Measurements from ENCODE around the gene EIF4A3.
"Not testable (repeated sequence)": the region's sequence is repeated elsewhere in the genome, so short reads cannot be mapped to it uniquely, and the experiment has no call there.

Gene EIF4A3

DNA sequence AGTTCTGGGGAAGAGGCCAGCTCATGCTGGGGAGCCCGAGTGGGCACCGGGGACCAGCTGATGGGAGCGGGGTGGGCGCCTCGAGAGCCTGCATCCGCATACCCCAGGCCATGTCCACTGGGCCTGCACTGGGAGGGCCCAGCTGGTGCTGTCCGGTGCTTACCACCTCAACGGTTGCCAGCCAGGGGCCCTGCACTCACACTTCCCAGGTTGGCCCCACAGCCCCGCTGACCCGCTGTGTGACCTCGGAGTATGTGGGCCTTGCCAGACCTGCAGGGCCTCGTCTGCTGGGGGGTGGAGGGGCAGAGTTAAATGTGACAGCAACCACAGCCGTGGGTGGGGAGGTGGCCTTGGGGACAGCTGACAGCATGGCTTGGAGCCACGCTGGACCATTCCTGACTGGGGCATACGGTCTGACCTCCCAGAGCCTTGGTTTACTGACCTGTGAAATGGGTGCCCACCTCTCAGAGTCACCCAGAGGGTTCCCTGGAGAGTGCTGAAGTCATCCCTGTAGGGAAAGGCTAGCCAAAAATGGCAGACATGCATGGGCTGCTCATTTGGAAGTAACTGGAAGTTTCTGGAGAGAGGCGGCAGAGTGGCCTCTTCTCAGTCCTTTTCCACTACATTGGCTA lies 51.0 kb downstream of the EIF4A3 start:
- Histone ChIP-seq H3K4me3 (ENCODE audit: insufficient read depth, low read depth, low read length, poor library complexity, severe bottlenecking) (no peak overlapping the region), H3K27me3 (replicated peaks; ENCODE audit: control insufficient read depth, insufficient read depth, low read length, poor library complexity, severe bottlenecking) (no peaks in the 10 kb centered on the region), H3K9me3 (ENCODE audit: control insufficient read depth, low read length) (no peaks in the 10 kb centered on the region), H3K36me3 (ENCODE audit: control insufficient read depth, insufficient read depth, low read length) (no peaks in the 10 kb centered on the region), H3K4me1 (ENCODE audit: control insufficient read depth, insufficient read depth, low read length, poor library complexity, severe bottlenecking) (peaks cover 9% of the 10 kb centered on the region), H3K27ac (ENCODE audit: insufficient read depth, low read length, poor library complexity, severe bottlenecking) (no peak overlapping the region)
- no peak for DNase-seq

DNA sequence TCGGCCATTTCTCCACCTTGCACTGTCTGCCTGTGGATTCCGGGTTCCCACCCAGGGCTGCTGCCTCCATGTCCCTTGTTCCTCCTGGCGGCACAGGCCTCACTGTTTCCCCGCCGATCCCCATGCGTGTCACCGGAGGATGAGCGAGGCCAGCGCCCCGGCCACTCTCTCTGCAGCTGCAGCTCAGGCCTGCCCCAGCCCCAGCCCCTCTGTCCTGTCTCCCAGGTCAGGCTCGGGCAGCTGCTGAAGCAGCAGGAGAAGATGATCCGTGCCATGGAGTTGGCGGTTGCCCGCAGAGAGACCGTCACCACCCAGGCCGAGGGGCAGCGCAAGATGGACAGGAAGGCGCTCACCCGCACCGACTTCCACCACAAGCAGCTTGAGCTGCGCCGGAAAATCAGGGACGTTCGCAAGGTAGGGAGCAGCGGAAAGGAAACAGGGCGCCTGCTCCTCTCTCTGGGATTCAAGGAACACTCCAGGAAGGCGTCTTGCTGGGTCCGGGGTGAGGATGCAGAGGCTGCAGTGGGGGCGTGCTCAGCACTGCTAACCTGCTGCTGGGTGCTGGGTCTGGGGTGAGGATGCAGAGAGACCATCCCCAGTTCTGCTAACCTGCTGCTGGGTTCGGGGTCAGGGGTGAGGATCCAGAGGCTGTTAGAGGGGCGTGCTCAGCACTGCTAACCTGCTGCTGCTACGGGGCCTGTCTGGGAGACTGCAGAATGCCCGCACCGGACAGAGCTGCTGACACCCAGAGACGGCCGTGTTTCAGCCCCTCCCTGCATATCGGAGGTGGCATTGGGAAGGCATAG lies 51.7 kb downstream of the EIF4A3 start:
- no peaks in the 10 kb centered on the region for H3K9me3 ChIP-seq (ENCODE audit: control insufficient read depth, low read length)
- no peaks in the 10 kb centered on the region for H3K27me3 ChIP-seq (replicated peaks; ENCODE audit: control insufficient read depth, insufficient read depth, low read length, poor library complexity, severe bottlenecking)
- no peak overlapping the region for H3K4me3 ChIP-seq (ENCODE audit: insufficient read depth, low read depth, low read length, poor library complexity, severe bottlenecking)
- H3K36me3 ChIP-seq (ENCODE audit: control insufficient read depth, insufficient read depth, low read length), result no peaks in the 10 kb centered on the region
- H3K4me1 ChIP-seq (ENCODE audit: control insufficient read depth, insufficient read depth, low read length, poor library complexity, severe bottlenecking), result peaks cover 2% of the 10 kb centered on the region
- H3K27ac ChIP-seq (ENCODE audit: insufficient read depth, low read length, poor library complexity, severe bottlenecking), result no peak overlapping the region
- DNase-seq, result no peak

DNA sequence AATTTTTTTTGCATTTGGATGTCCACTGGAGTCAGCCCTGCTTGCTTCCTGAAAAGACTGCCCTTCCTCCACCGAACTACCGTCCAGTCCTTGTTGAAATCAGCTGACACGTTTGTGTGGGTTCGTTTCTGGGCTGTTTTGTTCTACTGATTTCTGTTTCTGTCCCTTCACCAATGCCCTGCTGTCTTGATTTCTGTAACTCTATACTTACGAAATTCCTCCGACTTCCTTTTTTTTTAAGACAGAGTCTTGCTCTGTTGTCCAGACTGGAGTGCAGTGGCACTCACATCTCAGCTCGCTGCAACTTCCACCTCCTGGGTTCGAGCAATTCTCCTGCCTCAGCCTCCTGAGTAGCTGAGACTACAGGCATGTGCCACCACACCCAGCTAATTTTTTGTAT lies 54.0 kb downstream of the EIF4A3 start:
- Histone ChIP-seq H3K27ac (ENCODE audit: insufficient read depth, low read length, poor library complexity, severe bottlenecking) (no peak overlapping the region), H3K9me3 (ENCODE audit: control insufficient read depth, low read length) (no peaks in the 10 kb centered on the region), H3K4me1 (ENCODE audit: control insufficient read depth, insufficient read depth, low read length, poor library complexity, severe bottlenecking) (no peaks in the 10 kb centered on the region), H3K4me3 (ENCODE audit: insufficient read depth, low read depth, low read length, poor library complexity, severe bottlenecking) (no peak overlapping the region), H3K36me3 (ENCODE audit: control insufficient read depth, insufficient read depth, low read length) (no peaks in the 10 kb centered on the region), H3K27me3 (replicated peaks; ENCODE audit: control insufficient read depth, insufficient read depth, low read length, poor library complexity, severe bottlenecking) (no peaks in the 10 kb centered on the region)
- DNase-seq, result no peak

DNA sequence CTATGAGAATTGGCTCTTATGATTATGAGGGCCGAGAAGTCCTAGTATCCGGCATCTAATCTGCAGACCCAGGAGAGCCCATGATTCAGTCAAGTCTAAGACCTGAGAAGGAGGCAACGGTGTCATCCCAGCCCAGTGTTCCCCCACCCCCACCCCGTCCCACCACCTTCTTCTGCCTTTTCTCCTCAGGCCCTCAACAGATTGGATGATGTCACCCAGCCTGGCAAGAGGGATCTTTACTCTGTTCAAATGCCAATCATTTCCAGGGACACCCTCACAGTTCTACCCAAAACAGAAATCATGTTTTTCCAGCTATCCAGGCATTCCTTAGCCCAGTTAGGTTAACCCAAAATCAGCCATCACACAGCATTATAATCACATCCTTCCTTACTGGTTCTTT lies 55.6 kb downstream of the EIF4A3 start:
- H3K9me3 ChIP-seq (ENCODE audit: control insufficient read depth, low read length), result no peaks in the 10 kb centered on the region
- DNase-seq, result no peak
- H3K36me3 ChIP-seq (ENCODE audit: control insufficient read depth, insufficient read depth, low read length), result no peaks in the 10 kb centered on the region
- H3K4me3 ChIP-seq (ENCODE audit: insufficient read depth, low read depth, low read length, poor library complexity, severe bottlenecking), result no peak overlapping the region
- no peak overlapping the region for H3K27ac ChIP-seq (ENCODE audit: insufficient read depth, low read length, poor library complexity, severe bottlenecking)
- no peaks in the 10 kb centered on the region for H3K27me3 ChIP-seq (replicated peaks; ENCODE audit: control insufficient read depth, insufficient read depth, low read length, poor library complexity, severe bottlenecking)
- no peaks in the 10 kb centered on the region for H3K4me1 ChIP-seq (ENCODE audit: control insufficient read depth, insufficient read depth, low read length, poor library complexity, severe bottlenecking)

DNA sequence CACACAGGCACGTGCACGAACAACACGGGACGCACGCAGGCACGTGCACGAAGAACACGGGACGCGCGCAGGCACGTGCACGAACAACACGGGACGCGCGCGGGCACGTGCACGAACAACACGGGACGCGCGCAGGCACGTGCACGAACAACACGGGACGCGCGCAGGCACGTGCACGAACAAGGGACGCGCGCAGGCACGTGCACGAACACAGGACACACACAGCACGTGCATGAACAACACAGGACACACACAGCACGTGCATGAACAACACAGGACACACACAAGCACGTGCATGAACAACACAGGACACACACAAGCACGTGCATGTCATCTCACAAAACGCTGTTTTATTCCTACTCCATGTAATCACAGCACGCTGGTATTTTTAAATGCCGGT lies 56.8 kb downstream of the EIF4A3 start:
- DNase-seq; H3K27me3 ChIP-seq (replicated peaks; ENCODE audit: control insufficient read depth, insufficient read depth, low read length, poor library complexity, severe bottlenecking); H3K36me3 ChIP-seq (ENCODE audit: control insufficient read depth, insufficient read depth, low read length); H3K27ac ChIP-seq (ENCODE audit: insufficient read depth, low read length, poor library complexity, severe bottlenecking); H3K4me3 ChIP-seq (ENCODE audit: insufficient read depth, low read depth, low read length, poor library complexity, severe bottlenecking); H3K9me3 ChIP-seq (ENCODE audit: control insufficient read depth, low read length); H3K4me1 ChIP-seq (ENCODE audit: control insufficient read depth, insufficient read depth, low read length, poor library complexity, severe bottlenecking): not testable (repeated sequence)

DNA sequence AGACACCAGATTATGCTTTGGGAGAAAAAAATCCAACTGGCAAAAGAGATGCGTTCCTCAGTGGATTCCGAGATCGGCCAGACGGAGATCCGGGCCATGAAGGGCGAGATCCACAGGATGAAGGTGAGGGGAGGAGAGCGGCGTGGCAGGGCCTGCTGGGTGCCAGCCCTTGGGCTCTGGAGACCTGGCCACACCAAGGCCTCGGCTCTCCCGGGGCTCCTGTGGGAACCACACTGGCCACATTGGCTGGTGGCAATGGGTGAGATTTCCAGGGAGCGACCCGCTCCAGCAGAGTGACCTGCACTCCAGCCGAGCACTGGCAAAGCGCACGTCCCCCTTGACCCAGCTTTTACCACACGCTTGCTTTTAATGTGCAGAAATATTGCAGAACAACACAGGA lies 57.2 kb downstream of the EIF4A3 start:
- no peaks in the 10 kb centered on the region for H3K4me1 ChIP-seq (ENCODE audit: control insufficient read depth, insufficient read depth, low read length, poor library complexity, severe bottlenecking)

DNA sequence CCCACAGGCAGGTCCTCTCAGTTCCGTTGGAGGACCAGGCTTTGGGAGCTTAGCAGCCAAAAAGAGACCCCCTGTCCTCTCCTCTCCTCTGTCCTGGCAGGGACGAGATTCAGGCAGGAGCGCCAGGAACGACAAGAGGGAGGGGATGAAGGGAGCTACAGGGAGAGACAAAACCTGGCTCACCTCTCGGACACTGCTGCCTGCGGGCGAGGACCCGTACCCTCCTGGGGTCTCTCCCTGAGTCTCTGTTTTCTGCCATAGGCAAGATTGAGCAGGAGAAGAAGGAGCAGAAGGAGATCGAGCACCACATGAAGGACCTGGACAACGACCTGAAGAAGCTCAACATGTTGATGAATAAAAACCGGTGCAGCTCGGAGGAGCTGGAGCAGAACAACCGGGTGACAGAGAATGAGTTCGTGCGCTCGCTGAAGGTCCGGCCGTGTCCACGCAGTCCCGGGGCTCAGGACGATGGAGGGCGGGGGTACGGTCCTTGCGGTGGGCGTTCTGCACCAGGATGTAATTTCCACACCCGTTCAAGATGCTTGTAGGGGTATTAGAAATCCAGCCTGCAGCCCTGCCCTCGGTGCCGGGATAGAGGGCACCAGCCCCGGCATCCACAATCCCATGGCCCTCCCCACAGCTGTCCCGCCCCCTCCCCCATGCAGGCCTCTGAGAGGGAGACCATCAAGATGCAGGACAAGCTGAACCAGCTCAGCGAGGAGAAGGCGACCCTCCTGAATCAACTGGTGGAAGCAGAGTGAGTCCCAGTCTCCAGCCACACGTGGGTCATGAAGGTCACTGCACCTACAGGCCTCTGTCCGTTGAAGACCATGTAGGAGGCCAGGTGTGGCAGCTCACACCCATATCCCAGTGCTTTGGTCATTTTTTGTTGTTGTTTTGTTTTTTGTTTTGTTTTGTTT lies 59.3 kb downstream of the EIF4A3 start:
- no peaks in the 10 kb centered on the region for H3K36me3 ChIP-seq (ENCODE audit: control insufficient read depth, insufficient read depth, low read length)
- H3K4me1 ChIP-seq (ENCODE audit: control insufficient read depth, insufficient read depth, low read length, poor library complexity, severe bottlenecking), result no peaks in the 10 kb centered on the region
- no peak overlapping the region for H3K27ac ChIP-seq (ENCODE audit: insufficient read depth, low read length, poor library complexity, severe bottlenecking)
- H3K27me3 ChIP-seq (replicated peaks; ENCODE audit: control insufficient read depth, insufficient read depth, low read length, poor library complexity, severe bottlenecking), result no peaks in the 10 kb centered on the region
- no peak for DNase-seq
- H3K9me3 ChIP-seq (ENCODE audit: control insufficient read depth, low read length), result no peaks in the 10 kb centered on the region
- no peak overlapping the region for H3K4me3 ChIP-seq (ENCODE audit: insufficient read depth, low read depth, low read length, poor library complexity, severe bottlenecking)

More for the DNA sequence above, 57.2 kb downstream of the EIF4A3 start:
- H3K27me3 ChIP-seq (replicated peaks; ENCODE audit: control insufficient read depth, insufficient read depth, low read length, poor library complexity, severe bottlenecking), result no peaks in the 10 kb centered on the region
- no peaks in the 10 kb centered on the region for H3K9me3 ChIP-seq (ENCODE audit: control insufficient read depth, low read length)
- H3K4me3 ChIP-seq (ENCODE audit: insufficient read depth, low read depth, low read length, poor library complexity, severe bottlenecking), result no peak overlapping the region
- no peaks in the 10 kb centered on the region for H3K36me3 ChIP-seq (ENCODE audit: control insufficient read depth, insufficient read depth, low read length)
- no peak for DNase-seq
- no peak overlapping the region for H3K27ac ChIP-seq (ENCODE audit: insufficient read depth, low read length, poor library complexity, severe bottlenecking)

DNA sequence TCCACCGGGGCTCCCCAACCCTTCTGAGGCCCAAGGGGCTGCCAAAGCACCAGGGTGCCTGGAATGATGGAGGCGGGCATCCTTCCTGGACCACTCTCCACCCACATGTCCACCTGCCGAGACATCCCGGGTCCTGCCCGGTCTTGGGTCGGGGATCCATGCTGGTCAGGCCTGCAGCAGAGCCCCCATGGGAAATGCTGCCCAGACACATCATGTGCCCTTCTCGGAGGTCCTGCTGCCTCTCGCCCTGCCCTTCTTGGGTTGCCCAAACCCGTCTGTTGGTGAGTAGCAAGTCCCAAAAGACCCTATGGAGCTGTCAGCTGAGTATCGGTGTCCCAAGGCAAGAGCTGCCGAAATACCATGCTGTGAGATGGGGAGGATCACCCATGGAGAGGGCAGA lies 60.3 kb downstream of the EIF4A3 start:
- no peak overlapping the region for H3K27ac ChIP-seq (ENCODE audit: insufficient read depth, low read length, poor library complexity, severe bottlenecking)
- no peaks in the 10 kb centered on the region for H3K4me1 ChIP-seq (ENCODE audit: control insufficient read depth, insufficient read depth, low read length, poor library complexity, severe bottlenecking)
- no peaks in the 10 kb centered on the region for H3K36me3 ChIP-seq (ENCODE audit: control insufficient read depth, insufficient read depth, low read length)
- H3K9me3 ChIP-seq (ENCODE audit: control insufficient read depth, low read length), result no peaks in the 10 kb centered on the region
- no peak for DNase-seq
- no peaks in the 10 kb centered on the region for H3K27me3 ChIP-seq (replicated peaks; ENCODE audit: control insufficient read depth, insufficient read depth, low read length, poor library complexity, severe bottlenecking)
- H3K4me3 ChIP-seq (ENCODE audit: insufficient read depth, low read depth, low read length, poor library complexity, severe bottlenecking), result no peak overlapping the region

DNA sequence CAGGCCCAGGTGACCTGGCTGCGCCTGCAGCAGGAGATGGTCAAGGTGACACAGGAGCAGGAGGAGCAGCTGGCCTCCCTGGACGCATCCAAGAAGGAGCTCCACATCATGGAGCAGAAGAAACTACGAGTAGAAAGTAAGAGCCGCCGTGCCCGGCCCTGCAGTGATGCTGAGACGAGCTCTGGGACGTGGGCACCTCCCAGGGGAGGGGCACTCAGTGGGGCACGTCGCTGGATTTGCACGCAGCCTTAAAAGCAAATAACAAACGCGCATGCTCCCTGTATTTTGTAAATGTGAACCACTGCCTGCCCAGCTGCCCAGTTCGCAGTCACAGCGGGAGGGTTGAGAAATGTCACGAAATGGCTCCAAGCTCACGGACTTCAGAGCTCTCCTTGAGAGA lies 60.8 kb downstream of the EIF4A3 start:
- no peak for DNase-seq
- Histone ChIP-seq H3K9me3 (ENCODE audit: control insufficient read depth, low read length) (no peaks in the 10 kb centered on the region), H3K36me3 (ENCODE audit: control insufficient read depth, insufficient read depth, low read length) (no peaks in the 10 kb centered on the region), H3K27me3 (replicated peaks; ENCODE audit: control insufficient read depth, insufficient read depth, low read length, poor library complexity, severe bottlenecking) (no peaks in the 10 kb centered on the region), H3K27ac (ENCODE audit: insufficient read depth, low read length, poor library complexity, severe bottlenecking) (no peak overlapping the region), H3K4me3 (ENCODE audit: insufficient read depth, low read depth, low read length, poor library complexity, severe bottlenecking) (no peak overlapping the region), H3K4me1 (ENCODE audit: control insufficient read depth, insufficient read depth, low read length, poor library complexity, severe bottlenecking) (no peaks in the 10 kb centered on the region)

DNA sequence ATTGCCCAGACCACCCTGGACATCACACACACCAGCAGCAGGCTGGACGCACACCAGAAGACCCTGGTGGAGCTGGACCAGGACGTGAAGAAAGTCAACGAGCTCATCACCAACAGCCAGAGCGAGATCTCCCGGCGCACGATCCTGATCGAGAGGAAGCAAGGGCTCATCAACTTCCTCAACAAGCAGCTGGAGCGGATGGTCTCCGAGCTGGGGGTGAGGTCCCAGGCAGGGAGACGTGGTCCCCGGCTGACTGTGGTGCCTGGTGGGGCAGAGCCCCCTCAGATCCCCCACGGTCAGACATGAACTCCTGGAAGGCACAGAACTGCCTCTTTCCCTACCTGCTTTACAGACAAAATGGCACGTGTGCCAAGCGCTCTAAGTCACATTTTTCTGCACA lies 62.2 kb downstream of the EIF4A3 start:
- no peak overlapping the region for H3K27ac ChIP-seq (ENCODE audit: insufficient read depth, low read length, poor library complexity, severe bottlenecking)
- H3K9me3 ChIP-seq (ENCODE audit: control insufficient read depth, low read length), result no peaks in the 10 kb centered on the region
- no peak for DNase-seq
- no peaks in the 10 kb centered on the region for H3K36me3 ChIP-seq (ENCODE audit: control insufficient read depth, insufficient read depth, low read length)
- H3K4me1 ChIP-seq (ENCODE audit: control insufficient read depth, insufficient read depth, low read length, poor library complexity, severe bottlenecking), result no peaks in the 10 kb centered on the region
- no peak overlapping the region for H3K4me3 ChIP-seq (ENCODE audit: insufficient read depth, low read depth, low read length, poor library complexity, severe bottlenecking)
- H3K27me3 ChIP-seq (replicated peaks; ENCODE audit: control insufficient read depth, insufficient read depth, low read length, poor library complexity, severe bottlenecking), result no peaks in the 10 kb centered on the region
